NCI-H2227 (cell line): ENCODE data around the gene ARSI.

Experiments
- DNase-seq: peaks from one replicate; lab custom pipeline; 2025; ENCODE audit not compliant: unreplicated experiment; lab: John Stamatoyannopoulos, UW

Gene ARSI

GRCh38 chr5:150327139-150327538 is 24.4 kb upstream of the ARSI start:
- DNase-seq, result no peak

GRCh38 chr5:150326707-150327106 is 24.0 kb upstream of the ARSI start:
- DNase-seq, result no peak

- DNase-seq, result no peak
Observed at GRCh38 chr5:150325426-150325825, 22.7 kb upstream of the ARSI start.

GRCh38 chr5:150323819-150324218 is 21.1 kb upstream of the ARSI start:
- no peak for DNase-seq

- no peak for DNase-seq
Observed at GRCh38 chr5:150323092-150323491, 20.4 kb upstream of the ARSI start.

GRCh38 chr5:150322202-150322601 is 19.5 kb upstream of the ARSI start:
- no peak for DNase-seq

GRCh38 chr5:150321784-150322183 is 19.1 kb upstream of the ARSI start:
- no peak for DNase-seq

- no peak for DNase-seq
Observed at GRCh38 chr5:150321211-150321610, 18.5 kb upstream of the ARSI start.

GRCh38 chr5:150320044-150320613 is 17.4 kb upstream of the ARSI start:
- DNase-seq, result no peak

GRCh38 chr5:150319484-150319790 is 16.7 kb upstream of the ARSI start:
- no peak for DNase-seq

GRCh38 chr5:150318613-150319483 is 16.1 kb upstream of the ARSI start:
- DNase-seq, result no peak

GRCh38 chr5:150317048-150318003 is 14.6 kb upstream of the ARSI start:
- DNase-seq, result no peak

GRCh38 chr5:150316320-150316719 is 13.6 kb upstream of the ARSI start:
- DNase-seq, result no peak

GRCh38 chr5:150315245-150315644 is 12.5 kb upstream of the ARSI start:
- no peak for DNase-seq

- DNase-seq, result no peak
Observed at GRCh38 chr5:150313921-150314716, 11.4 kb upstream of the ARSI start.

- no peak for DNase-seq
Observed at GRCh38 chr5:150313501-150313900, 10.8 kb upstream of the ARSI start.

- DNase-seq, result no peak
Observed at GRCh38 chr5:150312518-150312917, 9.8 kb upstream of the ARSI start.

- no peak for DNase-seq
Observed at GRCh38 chr5:150311015-150311692, 8.4 kb upstream of the ARSI start.

- no peak for DNase-seq
Observed at GRCh38 chr5:150310246-150310645, 7.5 kb upstream of the ARSI start.

- no peak for DNase-seq
Observed at GRCh38 chr5:150309886-150310239, 7.2 kb upstream of the ARSI start.
